Activated CD8-positive, alpha-beta memory T cell treated with anti-CD3 and anti-CD28 coated beads for 48 hours (primary cell): Measurements from ENCODE around the gene GRB14.
"Not testable (repeated sequence)": the region's sequence is repeated elsewhere in the genome, so short reads cannot be mapped to it uniquely, and the experiment has no call there.

Experiments
- DNase-seq, 3 experiments: peaks; one replicate each; pipeline ENCODE4 v3.0.0-alpha.2; 2020; ENCODE audit warnings: low read depth in 2 of 3, low spot score in 2 of 3

The GRB14 gene

DNA sequence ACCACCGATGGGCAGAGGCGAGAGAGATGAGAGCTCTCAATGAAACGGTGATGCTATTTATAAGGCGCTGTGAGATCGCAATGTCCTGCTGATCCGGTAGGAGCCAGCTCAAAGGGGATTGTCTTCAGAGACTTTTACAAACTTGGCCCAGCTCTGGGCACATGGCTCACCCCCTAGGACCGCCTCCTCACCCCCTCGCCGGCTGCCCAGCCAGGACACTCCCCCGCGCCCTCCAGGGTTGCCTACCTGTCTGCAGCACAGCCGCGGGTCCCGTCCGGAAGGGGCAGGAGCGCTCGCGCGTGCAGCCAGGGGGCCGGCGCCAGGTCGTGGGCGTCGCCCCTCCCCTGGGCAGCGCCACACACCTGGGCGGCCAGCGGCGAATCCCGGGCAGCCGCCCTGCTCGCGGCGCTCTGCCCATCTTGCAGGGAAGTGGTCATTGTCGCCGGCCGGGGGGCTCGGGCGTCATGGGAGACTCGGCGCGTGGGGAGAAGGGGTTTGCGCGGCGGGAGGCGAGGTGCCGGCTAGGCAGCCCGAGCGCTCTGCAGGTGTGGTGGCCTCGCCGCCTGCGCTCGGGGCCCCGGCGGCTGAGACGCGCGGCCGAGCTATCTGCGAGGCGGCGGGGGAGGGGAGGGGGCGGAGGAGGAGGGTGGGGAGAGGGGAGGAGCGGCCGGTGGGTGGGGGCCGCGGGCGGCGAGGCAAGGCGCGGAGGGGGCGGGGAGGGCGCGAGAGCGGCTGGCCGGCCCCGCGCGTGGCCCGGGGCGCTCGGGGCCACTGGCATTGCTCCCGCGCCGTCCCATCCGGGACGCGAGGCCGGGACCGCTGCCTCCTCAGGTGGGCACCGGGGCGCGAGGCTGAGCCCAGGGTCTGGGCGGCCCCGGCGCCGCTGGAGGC lies at the start of gene GRB14:
GRB14 (minus strand) TSS at position 610 of the 891 bp plus-strand sequence; CDS start at position 437, 173 bp downstream.
- DNase-seq = no peak

DNA sequence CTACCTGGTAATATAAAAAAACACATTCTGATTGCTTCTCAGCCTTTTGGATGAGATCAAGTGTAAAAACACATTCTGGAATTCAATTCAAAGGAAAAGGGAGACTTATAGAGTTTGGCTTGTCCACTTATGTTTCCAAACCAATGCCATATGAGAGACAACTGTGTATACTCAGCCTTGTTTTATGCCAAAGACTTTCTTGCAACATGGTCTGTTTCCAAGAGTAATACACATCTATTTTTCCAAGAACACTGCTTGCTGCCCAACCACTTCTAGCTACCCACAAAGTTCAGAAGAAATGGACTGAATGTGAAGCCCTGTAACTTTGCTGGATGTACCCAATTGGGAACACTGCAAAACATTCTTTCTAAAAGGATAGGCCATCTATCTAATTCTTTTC lies 48.0 kb upstream of the GRB14 start:
- DNase-seq = no peak

- DNase-seq = no peak
Measured at GRCh38 chr2:164667566-164667965, 46.3 kb upstream of the GRB14 start.

- no peak for DNase-seq
Measured at GRCh38 chr2:164664070-164664469, 42.8 kb upstream of the GRB14 start.

GRCh38 chr2:164662868-164663631 lies 41.8 kb upstream of the GRB14 start:
- DNase-seq = no peak

DNA sequence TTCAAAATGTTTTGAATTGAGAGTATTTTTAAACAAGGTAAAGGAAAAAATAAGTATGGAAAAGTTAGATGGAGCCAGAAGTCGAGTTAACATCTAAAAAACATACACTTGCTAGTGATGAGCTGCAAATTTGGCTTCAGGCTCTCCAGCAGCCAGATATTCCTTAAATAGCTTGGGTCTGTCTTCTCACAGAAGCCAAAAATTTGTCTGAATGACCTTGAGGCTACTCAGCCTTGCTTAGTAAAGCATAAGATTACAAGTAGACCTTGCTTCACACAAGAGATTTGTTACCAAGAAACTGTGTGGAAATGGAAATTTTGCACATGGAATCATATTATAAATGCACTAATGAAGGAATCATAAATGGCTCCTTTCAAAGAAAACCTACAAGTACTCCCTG lies 40.8 kb upstream of the GRB14 start:
- no peak for DNase-seq

DNA sequence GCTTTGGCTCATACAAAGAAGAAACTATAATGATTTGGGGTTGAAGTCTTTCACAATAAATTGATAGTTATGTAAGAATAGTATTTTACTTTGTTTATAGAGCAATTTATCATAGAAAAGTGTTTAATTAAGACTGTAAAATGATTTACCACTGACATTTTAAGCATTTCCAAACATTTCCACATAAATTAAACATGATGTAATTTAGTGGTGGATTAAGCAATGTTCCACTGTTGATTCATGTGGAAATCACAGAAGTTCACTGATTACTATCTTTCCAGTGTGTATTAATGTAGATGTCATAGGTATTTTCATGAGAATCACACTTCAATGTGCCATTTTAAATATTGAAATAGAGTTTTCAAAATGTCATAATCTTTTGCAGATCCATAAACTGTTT lies 40.1 kb upstream of the GRB14 start:
- DNase-seq = no peak

DNA sequence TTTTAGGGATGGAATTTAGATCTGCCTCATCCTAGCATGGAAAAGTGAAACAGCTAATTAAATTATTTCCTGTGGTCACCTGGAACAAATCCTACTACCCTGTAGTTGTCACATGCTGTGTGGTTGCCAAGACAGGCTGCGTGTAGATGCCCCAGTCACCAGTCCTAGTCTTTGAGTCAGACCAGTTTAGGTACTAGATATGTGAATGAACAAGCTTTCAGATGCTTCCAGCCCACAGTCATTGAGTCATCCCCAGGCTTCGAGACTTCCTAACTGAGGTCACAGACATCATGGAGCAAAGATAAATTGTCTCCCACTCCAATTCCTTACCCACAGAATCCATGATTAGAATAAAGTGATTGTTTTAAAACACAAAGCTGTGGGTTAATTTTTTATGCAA lies 35.8 kb upstream of the GRB14 start:
- no peak for DNase-seq

- no peak for DNase-seq
Measured at GRCh38 chr2:164655750-164656149, 34.5 kb upstream of the GRB14 start.

GRCh38 chr2:164655336-164655735 lies 34.1 kb upstream of the GRB14 start:
- DNase-seq = no peak

- DNase-seq = no peak
Measured at GRCh38 chr2:164651361-164651760, 30.1 kb upstream of the GRB14 start.

DNA sequence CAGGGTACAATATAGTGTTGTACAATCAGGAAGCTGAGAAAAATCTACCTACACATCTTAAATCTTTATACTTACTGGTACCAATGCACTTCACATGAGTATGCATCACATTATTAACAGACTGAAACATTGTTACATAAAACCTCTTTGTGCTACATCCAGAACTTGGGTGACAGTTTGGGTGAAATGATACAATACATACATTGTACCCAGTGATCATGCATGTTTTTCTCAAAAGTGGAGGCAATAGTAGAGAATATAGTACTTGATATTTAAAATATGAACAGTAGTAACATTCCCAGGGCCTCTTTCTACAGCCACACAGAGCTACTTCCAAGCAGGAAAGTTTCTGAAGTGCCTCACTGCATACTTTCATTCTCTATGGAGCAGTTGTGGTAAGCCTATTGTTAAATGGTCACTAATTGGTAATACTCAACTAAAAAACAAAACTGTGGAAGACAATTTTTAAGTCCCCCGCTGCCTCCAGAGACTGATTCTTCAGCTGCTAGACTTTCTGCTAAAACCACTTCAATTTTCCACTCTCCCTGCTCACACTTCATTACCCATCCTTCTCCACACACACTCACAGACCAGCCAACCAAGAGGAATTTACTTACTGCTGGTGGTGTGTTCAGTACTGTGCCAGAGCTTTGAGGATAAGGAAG lies 22.9 kb upstream of the GRB14 start:
- no peak for DNase-seq

GRCh38 chr2:164642946-164643555 lies 21.8 kb upstream of the GRB14 start:
- DNase-seq = no peak

DNA sequence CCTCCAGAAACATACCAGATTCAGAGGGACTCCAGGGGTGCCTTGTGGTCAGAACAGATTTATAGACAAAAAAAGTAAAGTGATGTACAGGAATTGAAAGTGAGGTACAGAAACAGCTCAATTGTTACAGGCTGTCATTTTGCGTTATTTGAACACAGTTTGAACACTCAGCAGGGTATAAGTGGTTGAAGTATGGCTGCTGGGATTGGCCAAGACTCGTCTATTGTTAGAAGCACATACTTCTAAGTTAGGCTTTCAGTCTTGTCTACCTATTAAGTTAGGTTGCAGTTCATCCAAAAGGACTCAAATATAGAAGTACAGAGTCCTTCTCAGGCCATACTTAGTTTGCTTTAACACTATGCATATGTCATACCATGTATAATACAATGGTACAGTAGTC lies 21.0 kb upstream of the GRB14 start:
- DNase-seq = no peak

- not testable (repeated sequence) for DNase-seq
Measured at GRCh38 chr2:164628319-164628718, 7.0 kb upstream of the GRB14 start.

- no peak for DNase-seq
Measured at GRCh38 chr2:164625378-164625971, 4.2 kb upstream of the GRB14 start.

DNA sequence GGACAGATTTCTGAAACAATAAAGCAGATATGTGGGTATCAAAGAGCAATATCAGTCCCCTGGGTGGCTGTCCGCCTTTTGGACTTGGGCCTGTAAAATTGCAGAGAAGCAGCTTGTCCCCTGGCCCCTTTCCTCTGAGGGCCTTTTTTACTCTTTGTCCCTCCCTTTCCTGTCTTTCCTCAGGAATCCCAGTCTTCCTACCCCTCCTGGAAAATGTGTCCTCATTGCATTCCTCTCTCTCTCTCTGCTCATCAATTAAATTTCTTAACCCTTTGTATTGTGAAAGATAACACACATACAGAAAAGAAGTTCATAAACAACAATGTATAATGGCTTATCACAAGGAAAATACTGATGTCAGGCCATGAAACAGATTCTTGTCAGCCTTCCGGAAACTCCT lies 3.0 kb upstream of the GRB14 start:
- no peak for DNase-seq

- DNase-seq = no peak
Measured at GRCh38 chr2:164622338-164623106, 1.2 kb upstream of the GRB14 start.

DNA sequence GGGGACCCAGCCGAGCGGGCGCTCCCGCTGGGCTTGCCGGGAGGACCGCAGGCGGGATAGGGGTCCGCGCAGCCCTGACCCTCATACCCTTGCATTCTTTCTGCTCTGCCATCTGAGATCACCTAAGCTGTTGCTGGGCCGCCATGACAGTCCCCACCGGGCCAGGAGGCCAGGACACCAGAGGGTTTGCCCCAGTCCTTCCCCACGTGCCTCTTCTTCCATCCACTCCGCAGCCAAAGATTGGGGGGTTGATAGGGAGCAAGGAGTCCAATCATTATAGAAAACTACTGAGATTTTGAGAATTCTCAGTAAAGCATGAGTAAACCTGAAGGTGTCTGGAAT lies 453 bp upstream of the GRB14 start:
- DNase-seq = no peak

DNA sequence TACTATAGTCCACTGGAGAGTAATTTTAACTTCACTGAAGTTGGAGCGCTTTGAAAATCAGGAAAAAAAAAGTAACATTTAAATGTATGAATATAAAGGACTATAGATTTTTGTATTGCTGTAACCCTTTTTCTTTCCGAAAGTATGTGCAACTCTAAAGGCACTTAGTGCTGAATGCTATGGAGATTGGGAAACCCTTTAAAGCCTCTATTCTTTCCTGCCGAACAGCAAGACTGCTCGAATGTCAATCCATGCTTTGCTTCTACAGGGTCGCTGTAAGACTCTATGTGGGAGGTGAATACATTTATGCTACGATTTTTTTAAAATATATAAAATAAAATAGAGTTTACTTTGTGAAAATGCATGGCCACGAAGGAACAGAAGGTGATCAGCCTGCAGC lies 825 bp downstream of the GRB14 start:
- DNase-seq = no peak
